ENCODE measurements around the gene NSMF. TPM values are rescaled to one million over a fixed set of nuclear protein-coding genes. Genes with fewer than 3 reads are reported as not detected.

Gene NSMF
- polyA plus RNA-seq, 1 of the 3 experiments (the other 2 are of a cell fraction) = 58.8 TPM

DNA sequence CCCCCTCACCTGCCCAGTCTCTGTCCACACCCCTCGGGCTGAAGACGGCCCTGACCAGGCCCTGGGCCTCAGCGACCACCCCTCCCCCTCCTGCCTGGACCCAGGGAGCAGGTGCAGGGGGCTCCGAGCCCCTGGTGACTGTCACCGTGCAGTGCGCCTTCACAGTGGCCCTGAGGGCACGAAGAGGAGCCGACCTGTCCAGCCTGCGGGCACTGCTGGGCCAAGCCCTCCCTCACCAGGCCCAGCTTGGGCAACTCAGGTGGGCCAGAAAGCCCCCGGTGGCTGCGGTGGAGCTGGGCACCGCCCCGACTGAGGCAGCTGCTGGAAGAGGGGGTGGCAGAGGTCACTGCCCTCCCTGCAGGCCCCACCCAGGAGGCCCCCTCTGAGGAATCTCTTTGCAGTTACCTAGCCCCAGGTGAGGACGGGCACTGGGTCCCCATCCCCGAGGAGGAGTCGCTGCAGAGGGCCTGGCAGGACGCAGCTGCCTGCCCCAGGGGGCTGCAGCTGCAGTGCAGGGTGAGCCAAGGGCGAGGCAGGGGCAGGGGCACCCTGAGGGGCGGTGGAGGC is 25.7 kb downstream of the NSMF start:
- no peak overlapping the region for H3K27ac ChIP-seq (ENCODE audit: low read depth in 2 of 2, low read length in 1 of 2)
- no peak overlapping the region for H3K9ac ChIP-seq
- peaks cover 4 to 8% of the 10 kb centered on the region in 2 experiments; a peak in 2 of 4 replicates for H3K4me1 ChIP-seq (ENCODE audit: control insufficient read depth in 1 of 2, insufficient read depth in 2 of 2, low read depth in 1 of 2, low read length in 1 of 2)
- WGBS (ENCODE audit: low lambda C conversion rate) = 87% methylated on average over 11 of the region's 19 CpGs
- H3K4me2 ChIP-seq = no peak overlapping the region
- H2AFZ ChIP-seq (ENCODE audit: low read depth) = no peak overlapping the region
- no peaks in the 10 kb centered on the region for H3K9me2 ChIP-seq
- TF ChIP-seq GABPA (IDR thresholded peaks at IDR 0.05; ENCODE audit: low read depth) (no peak), GATA2 (CRISPR knock-in tag; IDR thresholded peaks at IDR 0.05) (no peak), FOXM1 (IDR thresholded peaks at IDR 0.05; ENCODE audit: low read depth) (no peak), TAF1 (IDR thresholded peaks at IDR 0.05; ENCODE audit: borderline replicate concordance, low read depth, low read length) (no peak), EP300 (IDR thresholded peaks at IDR 0.05; ENCODE audit: borderline replicate concordance in 1 of 2, low read depth in 1 of 2, low read length in 1 of 2) (no peak), CHD2 (IDR thresholded peaks at IDR 0.05; ENCODE audit: low read length, partially characterized antibody) (no peak), ELF1 (IDR thresholded peaks at IDR 0.05) (no peak), JUND (IDR thresholded peaks at IDR 0.05) (no peak), SMC3 (IDR thresholded peaks at IDR 0.05; ENCODE audit: low read depth, low read length) (no peak), TEAD4 (IDR thresholded peaks at IDR 0.05; ENCODE audit: borderline replicate concordance, insufficient read depth) (no peak), EZH2phosphoT487 (IDR thresholded peaks at IDR 0.05; ENCODE audit: borderline replicate concordance, low read depth) (no peak), NRF1 (IDR thresholded peaks at IDR 0.05; ENCODE audit: low read depth, low read length) (no peak), FOSL2 (IDR thresholded peaks at IDR 0.05; ENCODE audit: borderline replicate concordance, low read depth) (no peak), MXI1 (IDR thresholded peaks at IDR 0.05; ENCODE audit: low read depth, low read length) (no peak)
- TF ChIP-seq, protein P1, sequence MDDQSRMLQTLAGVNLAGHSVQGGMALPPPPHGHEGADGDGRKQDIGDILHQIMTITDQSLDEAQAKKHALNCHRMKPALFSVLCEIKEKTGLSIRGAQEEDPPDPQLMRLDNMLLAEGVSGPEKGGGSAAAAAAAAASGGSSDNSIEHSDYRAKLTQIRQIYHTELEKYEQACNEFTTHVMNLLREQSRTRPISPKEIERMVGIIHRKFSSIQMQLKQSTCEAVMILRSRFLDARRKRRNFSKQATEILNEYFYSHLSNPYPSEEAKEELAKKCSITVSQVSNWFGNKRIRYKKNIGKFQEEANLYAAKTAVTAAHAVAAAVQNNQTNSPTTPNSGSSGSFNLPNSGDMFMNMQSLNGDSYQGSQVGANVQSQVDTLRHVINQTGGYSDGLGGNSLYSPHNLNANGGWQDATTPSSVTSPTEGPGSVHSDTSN (IDR thresholded peaks at IDR 0.05) = no peak
- TF ChIP-seq, protein P2, sequence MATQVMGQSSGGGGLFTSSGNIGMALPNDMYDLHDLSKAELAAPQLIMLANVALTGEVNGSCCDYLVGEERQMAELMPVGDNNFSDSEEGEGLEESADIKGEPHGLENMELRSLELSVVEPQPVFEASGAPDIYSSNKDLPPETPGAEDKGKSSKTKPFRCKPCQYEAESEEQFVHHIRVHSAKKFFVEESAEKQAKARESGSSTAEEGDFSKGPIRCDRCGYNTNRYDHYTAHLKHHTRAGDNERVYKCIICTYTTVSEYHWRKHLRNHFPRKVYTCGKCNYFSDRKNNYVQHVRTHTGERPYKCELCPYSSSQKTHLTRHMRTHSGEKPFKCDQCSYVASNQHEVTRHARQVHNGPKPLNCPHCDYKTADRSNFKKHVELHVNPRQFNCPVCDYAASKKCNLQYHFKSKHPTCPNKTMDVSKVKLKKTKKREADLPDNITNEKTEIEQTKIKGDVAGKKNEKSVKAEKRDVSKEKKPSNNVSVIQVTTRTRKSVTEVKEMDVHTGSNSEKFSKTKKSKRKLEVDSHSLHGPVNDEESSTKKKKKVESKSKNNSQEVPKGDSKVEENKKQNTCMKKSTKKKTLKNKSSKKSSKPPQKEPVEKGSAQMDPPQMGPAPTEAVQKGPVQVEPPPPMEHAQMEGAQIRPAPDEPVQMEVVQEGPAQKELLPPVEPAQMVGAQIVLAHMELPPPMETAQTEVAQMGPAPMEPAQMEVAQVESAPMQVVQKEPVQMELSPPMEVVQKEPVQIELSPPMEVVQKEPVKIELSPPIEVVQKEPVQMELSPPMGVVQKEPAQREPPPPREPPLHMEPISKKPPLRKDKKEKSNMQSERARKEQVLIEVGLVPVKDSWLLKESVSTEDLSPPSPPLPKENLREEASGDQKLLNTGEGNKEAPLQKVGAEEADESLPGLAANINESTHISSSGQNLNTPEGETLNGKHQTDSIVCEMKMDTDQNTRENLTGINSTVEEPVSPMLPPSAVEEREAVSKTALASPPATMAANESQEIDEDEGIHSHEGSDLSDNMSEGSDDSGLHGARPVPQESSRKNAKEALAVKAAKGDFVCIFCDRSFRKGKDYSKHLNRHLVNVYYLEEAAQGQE (IDR thresholded peaks at IDR 0.05; ENCODE audit: low read depth, low read length) = no peak
- TF ChIP-seq, protein P3, sequence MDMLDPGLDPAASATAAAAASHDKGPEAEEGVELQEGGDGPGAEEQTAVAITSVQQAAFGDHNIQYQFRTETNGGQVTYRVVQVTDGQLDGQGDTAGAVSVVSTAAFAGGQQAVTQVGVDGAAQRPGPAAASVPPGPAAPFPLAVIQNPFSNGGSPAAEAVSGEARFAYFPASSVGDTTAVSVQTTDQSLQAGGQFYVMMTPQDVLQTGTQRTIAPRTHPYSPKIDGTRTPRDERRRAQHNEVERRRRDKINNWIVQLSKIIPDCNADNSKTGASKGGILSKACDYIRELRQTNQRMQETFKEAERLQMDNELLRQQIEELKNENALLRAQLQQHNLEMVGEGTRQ (IDR thresholded peaks at IDR 0.05; ENCODE audit: borderline replicate concordance, low read depth, low read length) = no peak
- TF ChIP-seq, protein P4, sequence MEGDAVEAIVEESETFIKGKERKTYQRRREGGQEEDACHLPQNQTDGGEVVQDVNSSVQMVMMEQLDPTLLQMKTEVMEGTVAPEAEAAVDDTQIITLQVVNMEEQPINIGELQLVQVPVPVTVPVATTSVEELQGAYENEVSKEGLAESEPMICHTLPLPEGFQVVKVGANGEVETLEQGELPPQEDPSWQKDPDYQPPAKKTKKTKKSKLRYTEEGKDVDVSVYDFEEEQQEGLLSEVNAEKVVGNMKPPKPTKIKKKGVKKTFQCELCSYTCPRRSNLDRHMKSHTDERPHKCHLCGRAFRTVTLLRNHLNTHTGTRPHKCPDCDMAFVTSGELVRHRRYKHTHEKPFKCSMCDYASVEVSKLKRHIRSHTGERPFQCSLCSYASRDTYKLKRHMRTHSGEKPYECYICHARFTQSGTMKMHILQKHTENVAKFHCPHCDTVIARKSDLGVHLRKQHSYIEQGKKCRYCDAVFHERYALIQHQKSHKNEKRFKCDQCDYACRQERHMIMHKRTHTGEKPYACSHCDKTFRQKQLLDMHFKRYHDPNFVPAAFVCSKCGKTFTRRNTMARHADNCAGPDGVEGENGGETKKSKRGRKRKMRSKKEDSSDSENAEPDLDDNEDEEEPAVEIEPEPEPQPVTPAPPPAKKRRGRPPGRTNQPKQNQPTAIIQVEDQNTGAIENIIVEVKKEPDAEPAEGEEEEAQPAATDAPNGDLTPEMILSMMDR (IDR thresholded peaks at IDR 0.05) = no peak
- no peak for DNase-seq
- H4K20me1 ChIP-seq (ENCODE audit: insufficient read depth) = no peaks in the 10 kb centered on the region
- no peaks in the 10 kb centered on the region for H3K27me3 ChIP-seq (ENCODE audit: insufficient read depth)
- no peak overlapping the region for H3K4me3 ChIP-seq (ENCODE audit: low read depth in 2 of 2, low read length in 1 of 2)
- no peaks in the 10 kb centered on the region for H3K9me3 ChIP-seq
- no peaks in the 10 kb centered on the region for H3F3A ChIP-seq (replicated peaks; ENCODE audit: insufficient read depth)
- POLR2A ChIA-PET = no interaction called here
- CTCF ChIA-PET = interaction anchor here (1.1 to 7.0 kb wide), 3 partner anchors 9 to 12 kb away, joined by 3 to 27 read pairs (median 25); partner anchors contain the start of genes EXD3 and NOXA1
- no peaks in the 10 kb centered on the region for H3K36me3 ChIP-seq (replicated peaks in 1 of 2; ENCODE audit: control insufficient read depth in 1 of 2, insufficient read depth in 2 of 2, low read length in 1 of 2)
- H3K79me2 ChIP-seq (ENCODE audit: insufficient read depth) = no peaks in the 10 kb centered on the region
